Hepatocyte (in vitro differentiated cells): ENCODE measurements around the gene USP1.

ENCODE experiments used
- CTCF ChIP-seq: fragments of 200-600 bp; sonication (generic); IDR thresholded peaks from 2 replicates; pipeline ENCODE4 v1.5.1; 2016; ENCODE audit warnings: antibody characterized with exemption, mild to moderate bottlenecking; ENCODE audit not compliant: poor library complexity
- EZH2 ChIP-seq: fragments of 200-600 bp; sonication (generic); IDR thresholded peaks from 2 replicates; pipeline ENCODE4 v1.6.1; 2016; ENCODE audit warnings: antibody characterized with exemption, mild to moderate bottlenecking, borderline replicate concordance
- EZH2phosphoT487 ChIP-seq: fragments of 200-600 bp; sonication (generic); IDR thresholded peaks from one replicate; pipeline ENCODE4 v1.6.1; 2018; ENCODE audit warnings: antibody characterized with exemption, mild to moderate bottlenecking, low read depth, moderate library complexity; ENCODE audit not compliant: unreplicated experiment, severe bottlenecking

GRCh38 chr1:62396871-62397270 lies 40.0 kb upstream of the USP1 start:
- TF ChIP-seq CTCF (no peak), EZH2 (no peak), EZH2phosphoT487 (no peak)
